ENCODE results near the gene PRPF38B.
"Not testable (repeated sequence)": the region's sequence is repeated elsewhere in the genome, so short reads cannot be mapped to it uniquely, and the experiment has no call there.

Gene PRPF38B

GRCh38 chr1:108691128-108691941, 775 bp upstream of the PRPF38B start:
- Histone ChIP-seq H3K9ac (ENCODE audit: low read length) (peak overlapping the region; percentile 82), H3K36me3 (ENCODE audit: control insufficient read depth, insufficient read depth, low read length) (no peaks in the 10 kb centered on the region), H3K27ac (ENCODE audit: low read depth, low read length) (peak overlapping the region; percentile 99), H3K4me3 (ENCODE audit: low read length) (peak overlapping the region; percentile 85), H3K27me3 (ENCODE audit: control insufficient read depth, insufficient read depth, low read length) (no peaks in the 10 kb centered on the region), H3K4me1 (ENCODE audit: control insufficient read depth, insufficient read depth, low read length) (peaks cover 17% of the 10 kb centered on the region)

DNA sequence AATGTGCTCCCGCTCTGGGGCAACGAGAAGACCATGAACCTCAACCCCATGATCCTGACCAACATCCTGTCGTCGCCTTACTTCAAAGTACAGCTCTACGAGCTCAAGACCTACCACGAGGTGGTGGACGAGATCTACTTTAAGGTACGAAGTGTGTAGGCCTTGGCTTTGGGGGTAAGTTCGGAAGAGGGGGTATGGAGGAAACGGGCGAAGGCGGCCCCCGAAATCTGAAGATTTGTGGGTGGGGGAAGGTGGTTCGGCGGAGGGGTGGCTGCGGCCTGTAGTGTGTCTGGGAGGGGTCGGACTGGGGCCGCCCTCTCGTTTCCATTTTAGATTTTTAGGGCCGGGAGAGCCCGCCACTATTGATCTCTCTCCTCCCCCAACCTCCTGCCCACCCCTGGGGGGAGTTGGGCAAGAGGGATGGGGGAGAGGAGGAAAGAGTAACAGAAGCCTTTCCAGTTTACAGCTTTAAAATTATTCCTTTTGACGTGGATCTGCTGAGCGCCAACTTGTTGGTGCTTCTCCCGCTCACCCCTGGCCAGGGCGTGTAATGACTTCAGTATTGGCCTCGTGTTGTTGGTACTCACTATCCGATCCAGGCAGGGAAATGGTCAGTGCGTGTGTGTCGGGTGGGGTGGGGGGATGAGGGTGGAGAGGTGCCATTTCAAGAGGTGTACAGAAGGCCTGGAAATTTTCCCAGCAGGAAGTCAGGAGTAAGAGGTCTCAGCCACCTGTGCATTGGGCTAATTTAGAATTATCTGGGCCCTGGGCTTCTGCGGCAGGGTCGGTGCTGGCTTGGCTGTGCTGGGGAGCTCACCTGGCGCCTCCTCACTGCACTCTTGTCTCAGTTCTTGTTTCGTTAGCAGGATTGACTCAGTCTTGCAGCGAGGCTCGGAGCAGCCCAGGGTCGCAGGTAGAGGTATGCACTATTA, 880 bp downstream of the PRPF38B start:
- Histone ChIP-seq H3K9ac (ENCODE audit: low read length) (peak overlapping the region; percentile 94), H3K36me3 (ENCODE audit: control insufficient read depth, insufficient read depth, low read length) (peaks cover 7% of the 10 kb centered on the region), H3K27me3 (ENCODE audit: control insufficient read depth, insufficient read depth, low read length) (no peaks in the 10 kb centered on the region), H3K27ac (ENCODE audit: low read depth, low read length) (peak overlapping the region; percentile 99), H3K4me3 (ENCODE audit: low read length) (peak overlapping the region; percentile 85), H3K4me1 (ENCODE audit: control insufficient read depth, insufficient read depth, low read length) (peaks cover 17% of the 10 kb centered on the region)

DNA sequence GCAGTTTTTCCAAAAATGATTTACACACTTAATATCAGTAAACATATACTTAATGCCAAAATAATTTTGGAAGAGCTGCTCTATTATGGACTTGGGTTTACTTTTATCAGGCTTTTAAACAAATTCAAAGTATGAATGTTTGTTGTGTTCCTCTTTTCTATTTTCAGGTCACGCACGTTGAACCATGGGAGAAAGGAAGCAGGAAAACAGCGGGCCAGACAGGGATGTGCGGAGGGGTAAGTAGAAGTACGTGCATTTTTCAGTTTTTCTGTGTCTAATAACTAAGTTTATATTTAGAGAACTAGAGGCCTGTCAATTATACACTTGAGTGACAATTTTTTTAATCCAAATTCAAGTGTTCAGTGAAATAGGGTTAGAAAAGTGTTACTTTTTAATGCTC, 3.4 kb downstream of the PRPF38B start:
- Histone ChIP-seq H3K4me1 (ENCODE audit: control insufficient read depth, insufficient read depth, low read length) (peaks cover 17% of the 10 kb centered on the region), H3K9ac (ENCODE audit: low read length) (no peak overlapping the region), H3K27ac (ENCODE audit: low read depth, low read length) (no peak overlapping the region), H3K4me3 (ENCODE audit: low read length) (no peak overlapping the region), H3K27me3 (ENCODE audit: control insufficient read depth, insufficient read depth, low read length) (no peaks in the 10 kb centered on the region), H3K36me3 (ENCODE audit: control insufficient read depth, insufficient read depth, low read length) (peaks cover 23% of the 10 kb centered on the region)

DNA sequence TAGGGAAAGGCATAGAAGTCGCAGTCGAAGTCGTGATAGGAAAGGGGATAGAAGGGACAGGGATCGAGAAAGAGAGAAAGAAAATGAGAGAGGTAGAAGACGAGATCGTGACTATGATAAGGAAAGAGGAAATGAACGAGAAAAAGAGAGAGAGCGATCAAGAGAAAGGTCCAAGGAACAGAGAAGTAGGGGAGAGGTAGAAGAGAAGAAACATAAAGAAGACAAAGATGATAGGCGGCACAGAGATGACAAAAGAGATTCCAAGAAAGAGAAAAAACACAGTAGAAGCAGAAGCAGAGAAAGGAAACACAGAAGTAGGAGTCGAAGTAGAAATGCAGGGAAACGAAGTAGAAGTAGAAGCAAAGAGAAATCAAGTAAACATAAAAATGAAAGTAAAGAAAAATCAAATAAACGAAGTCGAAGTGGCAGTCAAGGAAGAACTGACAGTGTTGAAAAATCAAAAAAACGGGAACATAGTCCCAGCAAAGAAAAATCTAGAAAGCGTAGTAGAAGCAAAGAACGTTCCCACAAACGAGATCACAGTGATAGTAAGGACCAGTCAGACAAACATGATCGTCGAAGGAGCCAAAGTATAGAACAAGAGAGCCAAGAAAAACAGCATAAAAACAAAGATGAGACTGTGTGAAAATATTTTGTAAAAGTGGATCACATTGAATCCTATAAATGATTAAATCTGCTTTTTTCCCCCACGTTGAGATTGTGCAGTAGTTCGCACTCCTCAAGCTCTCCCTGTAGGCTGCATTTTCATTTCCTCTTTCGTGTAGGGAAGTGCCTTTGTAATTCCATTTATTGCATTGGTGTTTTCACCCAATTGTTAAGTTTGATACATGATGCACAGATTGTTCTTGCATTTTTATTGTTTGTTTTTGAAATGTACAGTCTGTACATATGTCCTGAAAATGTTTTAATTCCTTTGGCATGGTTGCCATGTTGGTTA, 7.5 kb downstream of the PRPF38B start:
- H3K4me3 ChIP-seq (ENCODE audit: low read length) = no peak overlapping the region
- H3K4me1 ChIP-seq (ENCODE audit: control insufficient read depth, insufficient read depth, low read length) = peaks cover 6% of the 10 kb centered on the region
- H3K36me3 ChIP-seq (ENCODE audit: control insufficient read depth, insufficient read depth, low read length) = peaks cover 23% of the 10 kb centered on the region
- no peaks in the 10 kb centered on the region for H3K27me3 ChIP-seq (ENCODE audit: control insufficient read depth, insufficient read depth, low read length)
- H3K9ac ChIP-seq (ENCODE audit: low read length) = no peak overlapping the region
- H3K27ac ChIP-seq (ENCODE audit: low read depth, low read length) = no peak overlapping the region

DNA sequence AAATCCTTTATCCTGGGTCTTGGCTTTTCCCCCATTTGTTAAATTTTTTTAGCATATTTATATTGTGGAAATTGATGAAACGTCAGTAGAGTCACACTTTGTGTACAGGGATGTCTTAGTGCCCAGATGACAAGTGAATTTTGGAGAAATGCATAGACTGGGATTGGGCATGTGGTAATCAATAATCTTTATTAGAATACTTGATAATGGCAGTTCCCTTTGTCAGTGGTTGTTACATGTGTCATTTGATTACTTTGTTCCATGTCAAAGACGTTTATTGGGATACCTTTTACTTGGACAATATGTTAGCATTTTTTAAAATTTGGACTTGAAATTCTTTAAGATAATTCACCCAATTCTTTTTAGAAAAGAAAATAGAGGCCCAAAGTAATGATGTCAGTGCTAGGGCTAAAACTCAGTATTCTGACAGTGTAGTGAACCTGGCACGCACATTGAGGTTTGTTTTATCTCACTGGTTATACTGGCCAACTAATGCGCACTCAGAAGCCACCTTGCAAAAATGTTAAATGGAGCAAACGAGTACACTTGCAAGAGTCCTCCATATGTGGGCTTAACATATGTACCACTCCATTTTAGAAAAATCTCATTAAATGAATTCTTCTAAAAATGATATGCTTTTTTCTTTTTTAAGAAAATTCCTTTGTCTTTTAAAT, 9.2 kb downstream of the PRPF38B start:
- H3K4me3 ChIP-seq (ENCODE audit: low read length) = no peak overlapping the region
- H3K36me3 ChIP-seq (ENCODE audit: control insufficient read depth, insufficient read depth, low read length) = peaks cover 23% of the 10 kb centered on the region
- no peaks in the 10 kb centered on the region for H3K27me3 ChIP-seq (ENCODE audit: control insufficient read depth, insufficient read depth, low read length)
- no peaks in the 10 kb centered on the region for H3K4me1 ChIP-seq (ENCODE audit: control insufficient read depth, insufficient read depth, low read length)
- H3K27ac ChIP-seq (ENCODE audit: low read depth, low read length) = no peak overlapping the region
- no peak overlapping the region for H3K9ac ChIP-seq (ENCODE audit: low read length)

GRCh38 chr1:108702109-108702508, 10.0 kb downstream of the PRPF38B start:
- not testable (repeated sequence) for H3K9ac ChIP-seq (ENCODE audit: low read length); H3K27ac ChIP-seq (ENCODE audit: low read depth, low read length); H3K4me3 ChIP-seq (ENCODE audit: low read length); H3K27me3 ChIP-seq (ENCODE audit: control insufficient read depth, insufficient read depth, low read length); H3K4me1 ChIP-seq (ENCODE audit: control insufficient read depth, insufficient read depth, low read length)
- peaks cover 20% of the 10 kb centered on the region for H3K36me3 ChIP-seq (ENCODE audit: control insufficient read depth, insufficient read depth, low read length)

- Histone ChIP-seq H3K4me1 (ENCODE audit: control insufficient read depth, insufficient read depth, low read length) (no peaks in the 10 kb centered on the region), H3K36me3 (ENCODE audit: control insufficient read depth, insufficient read depth, low read length) (peaks cover 13% of the 10 kb centered on the region), H3K27me3 (ENCODE audit: control insufficient read depth, insufficient read depth, low read length) (no peaks in the 10 kb centered on the region), H3K4me3 (ENCODE audit: low read length) (no peak overlapping the region), H3K9ac (ENCODE audit: low read length) (no peak overlapping the region), H3K27ac (ENCODE audit: low read depth, low read length) (no peak overlapping the region)
Observed at GRCh38 chr1:108703939-108704338, 11.8 kb downstream of the PRPF38B start.

DNA sequence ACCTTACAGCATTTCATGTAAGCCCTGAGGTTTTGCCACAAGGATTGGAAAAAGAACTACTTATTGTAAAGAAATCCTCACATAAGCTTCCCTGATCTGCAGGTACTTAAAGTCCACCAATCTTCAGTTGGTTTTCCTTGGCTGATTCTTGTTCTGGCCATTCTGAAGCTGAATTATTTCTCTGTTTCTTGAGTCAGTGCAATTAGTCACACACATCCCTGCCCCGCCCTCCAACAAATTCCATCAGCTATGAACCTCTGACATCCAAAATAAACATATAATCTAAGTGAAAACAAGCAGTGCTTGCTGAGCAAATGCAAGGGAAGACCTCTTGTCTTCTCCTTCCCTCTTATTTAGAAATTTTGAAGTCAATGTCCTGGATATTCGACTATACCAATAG, 12.4 kb downstream of the PRPF38B start:
- Histone ChIP-seq H3K27me3 (ENCODE audit: control insufficient read depth, insufficient read depth, low read length) (no peaks in the 10 kb centered on the region), H3K9ac (ENCODE audit: low read length) (no peak overlapping the region), H3K36me3 (ENCODE audit: control insufficient read depth, insufficient read depth, low read length) (peaks cover 8% of the 10 kb centered on the region), H3K4me3 (ENCODE audit: low read length) (no peak overlapping the region), H3K27ac (ENCODE audit: low read depth, low read length) (no peak overlapping the region), H3K4me1 (ENCODE audit: control insufficient read depth, insufficient read depth, low read length) (no peaks in the 10 kb centered on the region)

- no peaks in the 10 kb centered on the region for H3K4me1 ChIP-seq (ENCODE audit: control insufficient read depth, insufficient read depth, low read length)
- no peak overlapping the region for H3K9ac ChIP-seq (ENCODE audit: low read length)
- H3K36me3 ChIP-seq (ENCODE audit: control insufficient read depth, insufficient read depth, low read length) = no peaks in the 10 kb centered on the region
- H3K27ac ChIP-seq (ENCODE audit: low read depth, low read length) = no peak overlapping the region
- no peak overlapping the region for H3K4me3 ChIP-seq (ENCODE audit: low read length)
- no peaks in the 10 kb centered on the region for H3K27me3 ChIP-seq (ENCODE audit: control insufficient read depth, insufficient read depth, low read length)
Observed at GRCh38 chr1:108706643-108707042, 14.5 kb downstream of the PRPF38B start.

- Histone ChIP-seq H3K4me3 (ENCODE audit: low read length) (no peak overlapping the region), H3K27me3 (ENCODE audit: control insufficient read depth, insufficient read depth, low read length) (no peaks in the 10 kb centered on the region), H3K9ac (ENCODE audit: low read length) (no peak overlapping the region), H3K36me3 (ENCODE audit: control insufficient read depth, insufficient read depth, low read length) (no peaks in the 10 kb centered on the region), H3K4me1 (ENCODE audit: control insufficient read depth, insufficient read depth, low read length) (no peaks in the 10 kb centered on the region), H3K27ac (ENCODE audit: low read depth, low read length) (no peak overlapping the region)
Observed at GRCh38 chr1:108708691-108709660, 16.9 kb downstream of the PRPF38B start.

Measured in rectal smooth muscle tissue (tissue), 1 donor.